Inflammatory macrophage treated with lipopolysaccharide for 4 hours (primary cell): ENCODE results near the gene DMRTA2.
"Not testable (repeated sequence)": the region's sequence is repeated elsewhere in the genome, so short reads cannot be mapped to it uniquely, and the experiment has no call there.

Experiments
- DNase-seq: peaks from one replicate; pipeline ENCODE4 v3.0.0-alpha.2; 2020

Gene DMRTA2

GRCh38 chr1:50423670-50424000, 392 bp upstream of the DMRTA2 start:
- peak; percentile 20 for DNase-seq

DNA sequence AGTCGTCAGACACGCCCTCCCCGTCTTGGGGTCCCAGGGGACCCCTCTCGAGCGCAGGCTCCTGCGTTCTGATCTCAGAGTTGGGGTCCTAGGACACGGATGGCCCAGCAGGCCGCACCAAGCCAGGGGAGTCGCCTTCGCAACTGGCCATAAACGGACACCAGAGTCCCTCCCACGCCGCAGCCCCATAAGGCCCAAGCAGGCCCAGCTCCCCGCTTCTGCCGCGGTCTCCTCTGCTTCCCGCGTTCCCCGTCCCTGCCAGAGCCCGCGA, 633 bp downstream of the DMRTA2 start:
- DNase-seq, result no peak

GRCh38 chr1:50421768-50422674, 1.2 kb downstream of the DMRTA2 start:
- DNase-seq, result no peak

GRCh38 chr1:50421366-50421748, 1.9 kb downstream of the DMRTA2 start:
- no peak for DNase-seq

- no peak for DNase-seq
Measured at GRCh38 chr1:50420689-50421365, 2.4 kb downstream of the DMRTA2 start.

DNA sequence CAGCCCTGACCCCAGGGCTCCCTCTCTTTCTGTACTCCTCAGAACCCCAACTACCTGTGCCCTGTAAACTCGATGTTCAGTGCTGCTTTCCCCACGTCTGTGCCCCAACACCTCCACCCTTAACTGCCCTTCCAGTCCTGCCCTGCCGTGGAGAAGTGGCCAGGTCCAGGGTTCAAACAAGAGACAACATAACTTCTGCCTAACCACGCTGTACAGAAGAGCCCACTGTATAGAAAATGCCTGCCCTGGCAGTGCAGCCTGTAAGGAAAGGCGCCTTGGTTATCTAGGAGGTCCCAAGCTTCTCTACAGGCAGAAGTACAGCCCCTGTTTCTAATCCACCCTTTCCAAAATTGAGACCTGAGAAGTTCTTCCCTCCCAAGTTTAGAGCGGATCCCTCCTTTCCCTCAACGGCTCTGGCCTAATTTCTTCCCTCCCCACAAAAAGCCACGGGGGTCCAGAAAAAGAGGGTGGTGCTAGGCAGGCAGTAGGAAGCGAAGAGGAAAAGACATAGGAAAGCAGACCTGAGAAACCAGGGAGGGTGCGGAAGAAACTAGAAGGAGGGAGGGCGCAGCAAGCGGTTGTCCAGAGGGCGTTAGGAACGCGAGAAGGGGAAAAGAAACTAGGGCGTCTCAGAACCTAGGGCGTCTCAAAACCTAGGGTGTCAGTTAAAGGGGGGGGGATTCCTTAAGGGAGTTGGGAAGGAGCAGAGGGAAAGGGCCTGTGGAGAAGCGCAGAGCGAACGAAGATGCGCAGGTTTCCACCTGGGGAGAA, 3.2 kb downstream of the DMRTA2 start:
- DNase-seq, result no peak

DNA sequence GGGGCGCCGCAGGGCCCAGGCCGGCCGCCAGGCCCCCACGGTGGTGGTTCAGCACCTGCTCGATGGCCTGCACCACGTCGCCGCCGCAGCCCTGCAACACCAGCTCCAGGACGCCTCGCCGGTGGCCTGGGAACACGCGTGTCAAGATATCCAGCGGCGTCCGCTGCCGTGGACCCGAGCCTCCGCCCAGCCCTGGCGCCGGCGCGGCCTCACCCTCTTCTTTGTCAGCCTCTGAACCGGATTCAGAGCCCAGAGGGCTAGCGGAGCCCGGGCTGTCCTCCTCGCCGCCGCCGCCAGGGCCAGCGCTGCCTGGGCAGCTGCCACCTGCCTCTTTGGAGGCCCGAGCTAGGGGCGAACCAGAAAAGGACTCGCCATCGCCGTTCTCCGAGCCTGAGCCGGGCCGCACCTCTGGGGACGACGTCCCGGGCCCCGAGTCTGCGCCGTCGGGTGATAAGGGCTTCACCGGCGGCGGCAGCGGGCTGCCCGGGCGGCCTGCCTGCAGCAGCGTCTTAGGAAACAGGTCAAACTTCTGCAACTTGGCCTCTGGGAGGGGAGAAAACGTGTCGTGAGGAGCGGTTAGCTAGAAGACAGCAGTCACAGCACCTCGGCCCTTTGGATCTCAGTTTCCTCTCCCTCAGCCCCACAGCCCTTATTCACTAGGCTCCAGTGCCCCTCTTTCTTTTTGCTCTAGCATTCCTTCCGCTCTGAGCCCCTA, 3.9 kb downstream of the DMRTA2 start:
- no peak for DNase-seq

- DNase-seq, result no peak
Measured at GRCh38 chr1:50418600-50419109, 4.6 kb downstream of the DMRTA2 start.

DNA sequence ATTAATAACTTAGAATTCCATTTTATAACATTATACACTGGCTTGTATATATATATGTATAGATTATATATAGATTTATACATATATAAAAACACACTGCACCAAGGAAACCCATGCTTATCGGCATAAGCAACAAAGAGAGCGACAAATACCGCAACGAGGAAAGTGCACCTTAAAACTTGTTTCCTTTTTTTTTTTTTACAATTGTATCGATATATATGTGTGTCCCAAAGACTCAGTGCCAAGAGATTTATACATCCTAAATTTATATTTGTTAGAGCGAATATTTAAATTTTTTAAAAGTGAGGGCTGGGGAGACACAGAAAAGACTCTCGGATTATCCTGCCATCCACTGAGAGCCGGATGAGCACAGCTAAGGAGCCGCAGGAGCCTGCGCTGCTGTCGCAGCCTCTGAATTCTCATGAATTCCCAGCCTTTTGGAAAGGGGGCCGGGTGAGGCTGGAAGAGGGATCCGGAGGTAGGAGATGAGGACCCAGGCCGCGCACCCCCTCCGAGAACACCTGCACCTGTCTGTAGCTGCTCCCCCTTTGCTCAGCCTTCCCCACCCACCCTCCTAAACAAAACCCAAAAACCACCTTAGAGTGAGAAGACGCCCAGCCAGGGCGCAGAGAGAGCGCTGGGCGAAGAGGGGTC, 5.2 kb downstream of the DMRTA2 start:
- DNase-seq, result no peak

GRCh38 chr1:50417507-50417906, 5.7 kb downstream of the DMRTA2 start:
- no peak for DNase-seq

DNA sequence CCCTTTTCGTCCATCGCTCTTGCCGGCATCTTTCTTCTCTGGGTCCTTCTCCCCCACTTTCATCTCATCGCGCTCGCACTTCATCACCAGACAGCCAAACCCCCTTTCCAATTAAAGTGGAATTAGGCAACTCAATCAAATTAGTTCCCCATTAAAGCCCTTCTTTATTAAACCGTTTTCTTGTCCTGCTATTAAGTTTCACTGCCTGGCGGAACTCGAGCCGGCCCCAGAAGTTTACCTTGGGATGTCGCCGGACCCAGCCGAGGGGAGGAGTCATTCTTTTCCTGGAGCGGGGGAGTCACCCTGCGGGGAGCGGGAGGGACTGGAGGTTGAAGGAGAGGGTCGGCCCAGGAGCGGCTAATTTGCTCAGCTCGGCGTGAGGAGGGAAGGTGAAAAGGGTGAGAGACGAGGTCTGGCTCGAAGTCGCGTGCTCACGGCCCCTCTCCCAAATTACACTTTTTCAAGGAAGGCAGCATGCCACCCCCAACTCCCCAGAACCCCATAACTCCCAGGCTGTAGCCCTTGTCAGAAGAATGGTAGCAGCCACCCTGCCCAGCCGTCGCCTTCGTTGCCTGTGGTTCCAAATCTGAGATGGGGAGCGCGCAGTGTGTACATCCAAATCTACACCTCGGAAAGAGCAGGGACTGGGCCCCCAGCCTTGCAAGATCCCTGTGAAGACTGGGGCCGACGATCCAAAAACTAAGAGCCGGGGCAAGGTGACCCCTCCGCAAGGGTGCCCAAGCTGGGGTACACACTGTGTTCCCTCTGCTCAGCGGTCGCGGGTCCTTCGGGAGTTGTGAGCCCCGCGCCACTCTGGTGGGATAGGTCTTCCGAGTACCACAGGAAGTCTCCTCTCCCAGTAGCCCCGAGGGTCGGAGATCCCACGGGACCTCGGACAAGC, 6.4 kb downstream of the DMRTA2 start:
- no peak for DNase-seq

- DNase-seq, result no peak
Measured at GRCh38 chr1:50416150-50416527, 7.1 kb downstream of the DMRTA2 start.

DNA sequence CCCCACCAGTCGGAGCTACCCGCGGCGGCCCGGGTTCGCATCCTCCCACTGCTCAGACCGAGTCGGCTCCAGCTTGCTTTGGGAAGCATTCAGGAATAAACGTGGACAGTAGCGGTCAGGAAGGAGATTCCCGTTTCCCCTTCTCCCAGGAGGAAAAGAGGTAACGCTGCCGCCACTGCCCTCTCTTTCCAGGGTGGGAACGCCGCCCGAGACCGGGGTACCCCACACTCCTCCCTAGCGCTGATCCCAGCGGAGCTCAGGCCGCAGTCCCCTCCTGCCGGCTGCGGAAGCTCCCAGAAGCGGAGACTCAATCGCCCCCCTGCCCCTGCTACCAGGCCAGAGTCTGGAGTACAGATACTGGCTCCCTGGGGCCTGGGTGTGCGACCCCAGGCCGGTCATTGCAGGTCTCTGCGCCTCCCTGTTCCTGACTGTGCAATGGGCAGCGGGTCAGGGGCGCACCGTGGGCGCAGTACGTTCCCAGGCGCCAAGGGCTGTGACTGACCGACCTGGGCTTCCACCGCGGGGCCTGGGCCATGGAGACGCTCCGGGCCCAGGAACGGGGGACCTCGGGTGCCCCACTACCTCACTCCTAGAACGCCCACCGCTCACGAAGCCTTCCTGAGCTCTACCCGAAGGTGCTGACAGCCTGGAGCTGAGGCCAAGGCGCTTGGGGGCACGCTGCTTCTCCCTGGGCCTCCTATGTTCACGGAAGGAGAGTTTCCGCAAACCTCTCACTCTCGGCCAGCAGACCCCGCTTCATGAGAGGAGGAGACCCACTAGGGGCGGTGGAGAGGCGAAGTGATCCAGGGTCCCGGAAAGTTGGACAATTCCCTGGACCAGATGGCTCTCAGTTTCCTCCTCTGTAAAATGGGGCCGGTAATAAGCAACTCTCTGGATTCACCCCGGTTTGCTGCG, 7.8 kb downstream of the DMRTA2 start:
- no peak for DNase-seq

GRCh38 chr1:50414853-50415234, 8.4 kb downstream of the DMRTA2 start:
- no peak for DNase-seq

GRCh38 chr1:50412813-50413476, 10.3 kb downstream of the DMRTA2 start:
- no peak for DNase-seq

- DNase-seq, result no peak
Measured at GRCh38 chr1:50405814-50406213, 17.4 kb downstream of the DMRTA2 start.

- DNase-seq, result no peak
Measured at GRCh38 chr1:50393522-50394120, 29.6 kb downstream of the DMRTA2 start.

GRCh38 chr1:50381551-50381950, 41.7 kb downstream of the DMRTA2 start:
- not testable (repeated sequence) for DNase-seq

GRCh38 chr1:50378770-50379169, 44.5 kb downstream of the DMRTA2 start:
- no peak for DNase-seq
